ENCODE results near the gene RETREG3.
"Not testable (repeated sequence)": the region's sequence is repeated elsewhere in the genome, so short reads cannot be mapped to it uniquely, and the experiment has no call there.

Gene RETREG3, protein sequence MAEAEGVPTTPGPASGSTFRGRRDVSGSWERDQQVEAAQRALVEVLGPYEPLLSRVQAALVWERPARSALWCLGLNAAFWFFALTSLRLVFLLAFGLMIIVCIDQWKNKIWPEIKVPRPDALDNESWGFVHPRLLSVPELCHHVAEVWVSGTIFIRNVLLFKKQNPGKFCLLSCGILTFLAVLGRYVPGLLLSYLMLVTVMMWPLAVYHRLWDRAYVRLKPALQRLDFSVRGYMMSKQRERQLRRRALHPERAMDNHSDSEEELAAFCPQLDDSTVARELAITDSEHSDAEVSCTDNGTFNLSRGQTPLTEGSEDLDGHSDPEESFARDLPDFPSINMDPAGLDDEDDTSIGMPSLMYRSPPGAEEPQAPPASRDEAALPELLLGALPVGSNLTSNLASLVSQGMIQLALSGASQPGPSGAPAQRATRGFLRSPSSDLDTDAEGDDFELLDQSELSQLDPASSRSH

GRCh38 chr17:42609182-42609813, at the start of gene RETREG3, which contains the start of gene TUBG1:
RETREG3 (minus strand) TSS chr17:42609374; CDS start chr17:42609324, 50 bp downstream.
TUBG1 (plus strand) TSS chr17:42609683; CDS start chr17:42609738, 55 bp downstream.
- peak; percentile 100 for DNase-seq

GRCh38 chr17:42657824-42658588, 48.8 kb upstream of the RETREG3 start:
- no peak for DNase-seq

- DNase-seq, result no peak
Observed at GRCh38 chr17:42655528-42655927, 46.4 kb upstream of the RETREG3 start.

DNA sequence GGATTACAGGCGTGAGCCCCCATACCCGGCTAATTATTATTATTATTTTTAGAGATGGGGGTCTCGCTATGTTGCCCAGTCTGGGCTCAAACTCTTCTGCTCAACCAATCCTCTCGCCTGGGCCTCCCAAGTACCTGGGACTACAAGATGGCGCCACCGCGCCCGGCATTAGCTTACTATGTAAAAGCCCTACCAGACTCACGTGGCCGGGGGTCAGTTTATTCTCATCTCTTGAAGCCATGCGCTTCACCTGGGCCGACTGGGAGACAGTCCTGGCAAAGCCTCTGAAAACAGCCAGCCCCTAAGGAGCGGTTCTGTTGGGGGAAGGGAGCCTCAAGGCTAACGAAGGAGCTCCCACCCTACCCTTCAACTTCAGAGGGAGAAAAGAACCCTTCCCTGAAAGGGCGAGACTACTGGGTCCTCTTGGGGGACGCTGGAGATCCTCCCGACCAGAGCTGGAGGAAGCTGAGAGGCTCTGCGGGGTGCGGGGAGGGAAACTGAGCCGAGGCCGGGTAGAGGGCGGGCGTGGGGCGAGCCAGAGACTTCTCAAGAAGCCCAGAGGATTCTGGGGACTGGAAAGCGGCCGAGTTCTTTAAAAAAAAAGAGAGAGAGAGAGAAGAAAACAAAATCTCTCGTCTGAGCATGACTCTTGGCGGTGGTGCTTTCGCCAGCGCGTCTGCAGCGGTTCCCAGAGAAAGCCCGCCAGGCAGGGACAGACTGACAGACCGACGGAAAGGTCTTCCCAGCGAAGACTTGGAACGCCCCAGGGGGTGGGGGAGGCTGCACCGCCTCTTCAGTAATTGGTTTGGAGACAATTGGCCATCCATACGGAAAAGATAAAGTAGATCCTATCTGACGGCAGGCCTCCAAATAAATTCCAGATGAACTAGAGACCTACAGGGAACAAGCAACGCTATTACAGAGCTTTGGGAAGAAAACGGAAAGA, 44.3 kb upstream of the RETREG3 start:
- no peak for DNase-seq

- DNase-seq, result no peak
Observed at GRCh38 chr17:42651392-42651791, 42.2 kb upstream of the RETREG3 start.

- peak; percentile 16 for DNase-seq
Observed at GRCh38 chr17:42647778-42648177, 38.6 kb upstream of the RETREG3 start.

GRCh38 chr17:42642336-42642735, 33.2 kb upstream of the RETREG3 start:
- DNase-seq, result no peak

GRCh38 chr17:42640121-42640520, 30.9 kb upstream of the RETREG3 start:
- DNase-seq, result no peak

- no peak for DNase-seq
Observed at GRCh38 chr17:42639525-42640113, 30.4 kb upstream of the RETREG3 start.

GRCh38 chr17:42632949-42633444, 23.8 kb upstream of the RETREG3 start:
- no peak for DNase-seq

GRCh38 chr17:42629411-42630009, 20.3 kb upstream of the RETREG3 start:
- no peak for DNase-seq

- not testable (repeated sequence) for DNase-seq
Observed at GRCh38 chr17:42627032-42627764, 18.0 kb upstream of the RETREG3 start.

- peak; percentile 17 for DNase-seq
Observed at GRCh38 chr17:42623732-42624596, 14.8 kb upstream of the RETREG3 start.

- DNase-seq, result no peak
Observed at GRCh38 chr17:42623271-42623670, 14.1 kb upstream of the RETREG3 start.

- DNase-seq, result not testable (repeated sequence)
Observed at GRCh38 chr17:42621987-42622386, 12.8 kb upstream of the RETREG3 start.

DNA sequence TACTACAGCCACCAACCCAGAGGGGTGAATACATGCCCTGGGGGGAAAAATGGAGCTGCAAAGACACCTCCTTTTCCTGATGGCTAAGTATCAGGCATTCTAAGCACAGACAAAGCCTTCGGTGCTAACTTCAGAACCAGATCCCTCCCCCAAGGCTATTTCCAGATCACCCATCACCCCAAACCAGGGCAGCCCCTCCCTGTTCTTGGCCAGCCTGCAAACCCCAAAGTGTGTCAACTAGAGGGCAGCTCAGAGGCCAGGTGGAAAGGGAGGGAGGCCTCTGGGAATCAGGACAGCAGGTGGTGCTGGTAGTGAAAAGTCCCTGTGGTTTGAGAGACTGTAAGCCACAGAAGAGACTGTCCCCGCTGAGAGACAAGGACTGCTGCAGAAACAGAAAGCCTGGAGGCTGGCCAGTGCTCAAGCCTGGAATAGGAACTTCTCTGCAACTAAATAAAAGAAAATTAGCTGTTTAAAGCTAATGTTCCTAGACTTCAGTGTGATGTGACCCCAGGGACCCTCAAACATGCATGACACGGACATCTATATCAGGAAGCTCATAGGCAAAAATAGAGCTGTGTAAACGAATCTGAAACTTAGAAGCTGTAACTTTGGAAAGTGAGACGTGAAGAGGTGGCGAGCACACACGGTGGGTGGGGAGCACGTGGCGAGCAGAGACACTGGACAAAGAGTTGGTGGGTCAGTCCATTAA, 9.4 kb upstream of the RETREG3 start:
- peak; percentile 10 for DNase-seq

- no peak for DNase-seq
Observed at GRCh38 chr17:42617956-42618431, 8.8 kb upstream of the RETREG3 start.

DNA sequence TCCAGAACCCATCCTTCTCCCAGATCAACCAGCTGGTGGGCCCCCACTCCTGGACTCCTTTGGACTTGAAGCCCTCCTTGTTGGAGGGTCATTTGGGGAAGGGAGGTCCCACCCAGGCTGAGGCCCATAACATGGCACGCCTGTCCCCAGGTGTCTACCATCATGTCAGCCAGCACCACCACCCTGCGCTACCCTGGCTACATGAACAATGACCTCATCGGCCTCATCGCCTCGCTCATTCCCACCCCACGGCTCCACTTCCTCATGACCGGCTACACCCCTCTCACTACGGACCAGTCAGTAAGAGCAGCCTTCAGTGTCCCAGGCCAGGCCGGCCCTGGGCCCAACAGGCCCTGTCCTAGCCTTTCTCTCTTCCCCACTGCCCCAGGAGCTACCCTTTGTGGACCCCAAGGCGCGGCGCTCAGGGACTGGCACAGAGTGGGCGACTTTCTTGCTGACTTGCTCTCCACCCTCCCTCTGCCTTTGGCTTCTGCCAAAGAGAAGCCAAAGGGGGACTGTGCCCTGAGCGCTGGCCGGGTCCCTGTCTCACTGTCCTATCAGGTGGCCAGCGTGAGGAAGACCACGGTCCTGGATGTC, 4.6 kb upstream of the RETREG3 start:
- DNase-seq, result no peak
